ENCODE results near the gene HPSE.

DNA sequence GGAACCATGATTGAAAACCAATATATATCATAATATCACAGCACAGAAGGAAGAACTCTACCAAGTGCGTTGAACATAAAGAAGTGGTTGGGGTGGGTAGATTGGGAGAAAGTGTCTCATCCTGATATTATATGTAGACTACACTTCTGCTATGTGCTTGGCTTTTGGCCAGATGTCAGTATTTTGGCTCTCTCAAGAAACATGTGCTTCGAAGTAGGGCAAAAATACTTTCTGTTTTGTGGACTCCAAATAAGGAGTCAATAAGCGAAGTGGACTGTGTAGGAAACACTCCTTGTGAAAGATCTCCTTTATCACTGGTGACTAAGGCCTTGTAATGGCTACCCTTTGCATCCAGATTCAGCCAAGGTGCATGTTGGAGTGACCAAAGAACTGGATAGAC, 7.8 kb upstream of the HPSE start:
- TF ChIP-seq, protein P1, sequence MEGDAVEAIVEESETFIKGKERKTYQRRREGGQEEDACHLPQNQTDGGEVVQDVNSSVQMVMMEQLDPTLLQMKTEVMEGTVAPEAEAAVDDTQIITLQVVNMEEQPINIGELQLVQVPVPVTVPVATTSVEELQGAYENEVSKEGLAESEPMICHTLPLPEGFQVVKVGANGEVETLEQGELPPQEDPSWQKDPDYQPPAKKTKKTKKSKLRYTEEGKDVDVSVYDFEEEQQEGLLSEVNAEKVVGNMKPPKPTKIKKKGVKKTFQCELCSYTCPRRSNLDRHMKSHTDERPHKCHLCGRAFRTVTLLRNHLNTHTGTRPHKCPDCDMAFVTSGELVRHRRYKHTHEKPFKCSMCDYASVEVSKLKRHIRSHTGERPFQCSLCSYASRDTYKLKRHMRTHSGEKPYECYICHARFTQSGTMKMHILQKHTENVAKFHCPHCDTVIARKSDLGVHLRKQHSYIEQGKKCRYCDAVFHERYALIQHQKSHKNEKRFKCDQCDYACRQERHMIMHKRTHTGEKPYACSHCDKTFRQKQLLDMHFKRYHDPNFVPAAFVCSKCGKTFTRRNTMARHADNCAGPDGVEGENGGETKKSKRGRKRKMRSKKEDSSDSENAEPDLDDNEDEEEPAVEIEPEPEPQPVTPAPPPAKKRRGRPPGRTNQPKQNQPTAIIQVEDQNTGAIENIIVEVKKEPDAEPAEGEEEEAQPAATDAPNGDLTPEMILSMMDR (IDR thresholded peaks at IDR 0.05; ENCODE audit: poor library complexity, severe bottlenecking), result no peak
- TF ChIP-seq EZH2 (IDR thresholded peaks at IDR 0.05; ENCODE audit: borderline replicate concordance, insufficient read depth, low read length, poor library complexity, severe bottlenecking) (no peak), SMC3 (conservative IDR thresholded peaks at IDR 0.05; ENCODE audit: poor library complexity) (no peak), POLR2AphosphoS5 (IDR thresholded peaks at IDR 0.05) (no peak), RAD21 (conservative IDR thresholded peaks at IDR 0.05) (no peak), EP300 (conservative IDR thresholded peaks at IDR 0.05; ENCODE audit: poor library complexity, severe bottlenecking) (no peak)
- TF ChIP-seq, protein P2, sequence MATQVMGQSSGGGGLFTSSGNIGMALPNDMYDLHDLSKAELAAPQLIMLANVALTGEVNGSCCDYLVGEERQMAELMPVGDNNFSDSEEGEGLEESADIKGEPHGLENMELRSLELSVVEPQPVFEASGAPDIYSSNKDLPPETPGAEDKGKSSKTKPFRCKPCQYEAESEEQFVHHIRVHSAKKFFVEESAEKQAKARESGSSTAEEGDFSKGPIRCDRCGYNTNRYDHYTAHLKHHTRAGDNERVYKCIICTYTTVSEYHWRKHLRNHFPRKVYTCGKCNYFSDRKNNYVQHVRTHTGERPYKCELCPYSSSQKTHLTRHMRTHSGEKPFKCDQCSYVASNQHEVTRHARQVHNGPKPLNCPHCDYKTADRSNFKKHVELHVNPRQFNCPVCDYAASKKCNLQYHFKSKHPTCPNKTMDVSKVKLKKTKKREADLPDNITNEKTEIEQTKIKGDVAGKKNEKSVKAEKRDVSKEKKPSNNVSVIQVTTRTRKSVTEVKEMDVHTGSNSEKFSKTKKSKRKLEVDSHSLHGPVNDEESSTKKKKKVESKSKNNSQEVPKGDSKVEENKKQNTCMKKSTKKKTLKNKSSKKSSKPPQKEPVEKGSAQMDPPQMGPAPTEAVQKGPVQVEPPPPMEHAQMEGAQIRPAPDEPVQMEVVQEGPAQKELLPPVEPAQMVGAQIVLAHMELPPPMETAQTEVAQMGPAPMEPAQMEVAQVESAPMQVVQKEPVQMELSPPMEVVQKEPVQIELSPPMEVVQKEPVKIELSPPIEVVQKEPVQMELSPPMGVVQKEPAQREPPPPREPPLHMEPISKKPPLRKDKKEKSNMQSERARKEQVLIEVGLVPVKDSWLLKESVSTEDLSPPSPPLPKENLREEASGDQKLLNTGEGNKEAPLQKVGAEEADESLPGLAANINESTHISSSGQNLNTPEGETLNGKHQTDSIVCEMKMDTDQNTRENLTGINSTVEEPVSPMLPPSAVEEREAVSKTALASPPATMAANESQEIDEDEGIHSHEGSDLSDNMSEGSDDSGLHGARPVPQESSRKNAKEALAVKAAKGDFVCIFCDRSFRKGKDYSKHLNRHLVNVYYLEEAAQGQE (IDR thresholded peaks at IDR 0.05; ENCODE audit: borderline replicate concordance), result no peak
